HG02943 (cell line): ENCODE measurements around the gene APOB.

ENCODE experiments used
- ATAC-seq: cut with Tn5 transposase; IDR thresholded peaks from one replicate; pipeline ENCODE4 v1.9.1; 2021; ENCODE audit warnings: mild to moderate bottlenecking, low read depth, moderate library complexity; ENCODE audit not compliant: unreplicated experiment

Gene APOB

GRCh38 chr2:21052044-21052443 lies 8.2 kb upstream of the APOB start:
- ATAC-seq: no peak

- no peak for ATAC-seq
Observed at GRCh38 chr2:21050164-21050563, 6.3 kb upstream of the APOB start.

GRCh38 chr2:21047141-21048009 lies 3.5 kb upstream of the APOB start:
- no peak for ATAC-seq

- ATAC-seq: no peak
Observed at GRCh38 chr2:21046506-21046905, 2.6 kb upstream of the APOB start.

- ATAC-seq: no peak
Observed at GRCh38 chr2:21044694-21045371, 960 bp upstream of the APOB start.

GRCh38 chr2:21042958-21043743 lies 722 bp downstream of the APOB start:
- peak; percentile 77 for ATAC-seq

GRCh38 chr2:21042708-21042957 lies 1.2 kb downstream of the APOB start:
- ATAC-seq: no peak

GRCh38 chr2:21041943-21042707 lies 1.7 kb downstream of the APOB start:
- ATAC-seq: no peak

- ATAC-seq: no peak
Observed at GRCh38 chr2:21041462-21041861, 2.4 kb downstream of the APOB start.

- ATAC-seq: no peak
Observed at GRCh38 chr2:21040468-21041377, 3.1 kb downstream of the APOB start.

- ATAC-seq: no peak
Observed at GRCh38 chr2:21039979-21040467, 3.9 kb downstream of the APOB start.

GRCh38 chr2:21039080-21039556 lies 4.8 kb downstream of the APOB start:
- ATAC-seq: no peak

- no peak for ATAC-seq
Observed at GRCh38 chr2:21038403-21039073, 5.3 kb downstream of the APOB start.

GRCh38 chr2:21037671-21038108 lies 6.2 kb downstream of the APOB start:
- ATAC-seq: no peak

- ATAC-seq: no peak
Observed at GRCh38 chr2:21036708-21037670, 6.9 kb downstream of the APOB start.

- ATAC-seq: no peak
Observed at GRCh38 chr2:21035974-21036707, 7.7 kb downstream of the APOB start.
